Prostate gland (tissue), 2 donors: Measurements from ENCODE around the gene NKIRAS1. TPM values are rescaled to one million over a fixed set of nuclear protein-coding genes. Genes with fewer than 3 reads are reported as not detected.

Experiments
- DNase-seq: peaks from one replicate; pipeline ENCODE4 v3.0.0-alpha.2; 2019; ENCODE audit warnings: low spot score
- H3K27ac ChIP-seq, 2 donors: fragments of 200-600 bp; sonication (generic); 2 replicates each; pipeline ENCODE4 v1.5.1; 2017 to 2019
- H3K27me3 ChIP-seq: fragments of 200-600 bp; sonication (generic); replicated peaks from 2 replicates; pipeline ENCODE4 v1.5.1; 2019; ENCODE audit not compliant: insufficient read depth
- H3K36me3 ChIP-seq, 2 donors: fragments of 200-600 bp; sonication (generic); 1 replicate in 1 of 2; 2 replicates in 1 of 2; pipeline versions ENCODE4 v1.5.1 to v1.8.1; 2017 to 2019
- H3K4me1 ChIP-seq: fragments of 200-600 bp; sonication (generic); replicated peaks from 2 replicates; pipeline ENCODE4 v1.5.1; 2019
- H3K4me3 ChIP-seq, 2 donors: fragments of 200-600 bp; sonication (generic); 2 replicates each; pipeline ENCODE4 v1.5.1; 2017 to 2019
- H3K9me3 ChIP-seq: fragments of 200-600 bp; sonication (generic); 2 replicates; pipeline ENCODE4 v1.5.1; 2017
- CTCF ChIP-seq, 4 experiments: fragments of 200-600 bp in 2 of 4; fragments of 450-650 bp in 2 of 4; sonication (generic) in 2 of 4; IDR thresholded peaks; 1 replicate in 3 of 4; 2 replicates in 1 of 4; pipeline ENCODE4 v1.5.1; 2016 to 2019; ENCODE audit warnings: antibody characterized with exemption in 4 of 4, mild to moderate bottlenecking in 2 of 4, moderate library complexity in 2 of 4
- POLR2A ChIP-seq: fragments of 450-650 bp; IDR thresholded peaks from one replicate; pipeline ENCODE4 v1.6.1; 2016; ENCODE audit warnings: antibody characterized with exemption, mild to moderate bottlenecking
- POLR2AphosphoS5 ChIP-seq: sonication (generic); formaldehyde crosslinking; IDR thresholded peaks from one replicate; pipeline ENCODE4 v1.6.1; 2017; ENCODE audit warnings: antibody characterized with exemption
- whole genome bisulfite sequencing: methylation state at CpG from one replicate; pipeline ENCODE4 v1.1.5; 2018; 5-methylcytosine and 5-hydroxymethylcytosine counted together
- intact Hi-C: fragments of 100-400 bp; cut with DNase I; formaldehyde crosslinking; loops from one replicate; pipeline ENCODE4 v1.14.2; 2022
- total RNA-seq, 2 donors: library from RNA; depleted of rRNA; stranded (reverse); fragments of >200 nt; gene quantifications; one replicate each; pipeline ENCODE4 v1.1.0, GENCODE V29; 2016

Gene NKIRAS1
- total RNA-seq, 2 donors from 2014 or later: 9.4 to 19.9 TPM

DNA sequence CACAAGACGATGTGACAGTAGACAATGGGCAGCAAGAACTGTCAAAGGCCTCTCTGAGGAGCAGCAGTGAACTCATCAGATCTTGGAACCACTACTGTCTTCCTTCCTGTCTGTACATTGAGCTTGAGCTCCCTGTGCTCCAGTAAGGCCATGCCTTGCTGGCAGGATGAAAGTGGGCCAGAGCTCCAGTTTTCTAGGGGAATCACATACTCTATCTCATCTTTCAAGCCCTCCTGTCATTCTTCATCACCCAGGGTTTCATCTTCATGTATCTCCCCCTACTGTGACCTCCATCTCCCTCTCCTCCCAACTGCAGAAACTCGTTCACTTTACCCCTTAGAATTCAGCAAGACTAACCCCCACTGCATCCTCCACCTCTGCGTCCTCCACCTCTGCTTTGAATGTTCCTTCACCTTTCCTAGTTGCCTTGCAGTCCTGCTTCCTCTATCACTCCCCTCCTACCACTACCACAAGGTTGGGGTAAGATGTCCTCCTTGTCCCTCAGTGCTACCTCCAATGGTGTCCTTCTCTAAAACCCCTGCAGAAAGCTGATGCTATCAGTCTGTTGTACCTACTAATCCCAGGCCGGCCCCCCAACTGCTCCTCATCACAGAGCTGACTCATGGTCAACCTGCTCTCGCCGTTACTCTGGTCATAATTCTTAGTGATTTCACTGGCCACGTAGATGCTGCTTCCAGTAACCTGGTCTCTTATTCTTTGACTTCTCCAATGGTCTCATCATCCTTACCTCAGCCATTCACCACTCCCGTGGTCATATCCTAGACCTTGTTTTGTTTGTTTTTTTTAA is 22.3 kb downstream of the NKIRAS1 start:
- Histone ChIP-seq H3K4me1 (no peaks in the 10 kb centered on the region), H3K9me3 (no peaks in the 10 kb centered on the region), H3K4me3 (no peak overlapping the region), H3K27ac (no peak overlapping the region), H3K36me3 (no peaks in the 10 kb centered on the region), H3K27me3 (no peaks in the 10 kb centered on the region)
- TF ChIP-seq POLR2A: no peak
- intact Hi-C loops: loop anchor here (10.0 kb wide), 1 partner anchor 90 kb away; no protein-coding TSS in a partner anchor
- DNase-seq: no peak
- 87% methylated on average over 8 of the region's 8 CpGs for WGBS

GRCh38 chr3:23889950-23890349 is 26.8 kb downstream of the NKIRAS1 start:
- Histone ChIP-seq H3K4me1 (no peaks in the 10 kb centered on the region), H3K9me3 (no peaks in the 10 kb centered on the region), H3K36me3 (no peaks in the 10 kb centered on the region), H3K4me3 (no peak overlapping the region), H3K27ac (no peak overlapping the region), H3K27me3 (no peaks in the 10 kb centered on the region)
- intact Hi-C loops: loop anchor here (10.0 kb wide), 1 partner anchor 95 kb away; no protein-coding TSS in a partner anchor
- no peak for DNase-seq
- TF ChIP-seq POLR2A (no peak), POLR2AphosphoS5 (no peak), CTCF (IDR thresholded peaks at IDR 0.05) (no peak)
- WGBS: 79% methylated on average over 5 of the region's 5 CpGs

DNA sequence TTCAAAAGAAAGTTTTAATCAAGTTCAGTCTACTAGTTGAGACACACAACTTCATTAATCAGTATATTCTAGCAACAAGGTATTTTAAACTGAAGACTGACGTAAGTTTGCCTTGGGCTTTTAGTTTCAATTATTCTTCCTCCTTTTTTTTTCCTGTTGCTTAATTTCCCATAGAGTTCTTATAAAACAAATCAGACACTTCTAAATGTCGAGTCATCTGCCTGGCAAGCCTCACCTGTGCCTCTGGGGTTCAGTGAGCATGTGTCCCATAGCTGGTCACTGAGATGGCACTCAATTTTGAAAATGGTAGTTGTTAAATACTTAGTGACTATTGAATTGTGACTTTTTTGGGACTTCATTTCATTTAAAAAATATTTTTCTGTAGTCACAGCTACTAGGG is 27.4 kb downstream of the NKIRAS1 start:
- H3K9me3 ChIP-seq: no peaks in the 10 kb centered on the region
- no peaks in the 10 kb centered on the region for H3K4me1 ChIP-seq
- H3K27me3 ChIP-seq: no peaks in the 10 kb centered on the region
- H3K36me3 ChIP-seq: no peaks in the 10 kb centered on the region
- H3K27ac ChIP-seq: no peak overlapping the region
- no peak overlapping the region for H3K4me3 ChIP-seq
- TF ChIP-seq CTCF (IDR thresholded peaks at IDR 0.05): no peak
- TF ChIP-seq POLR2AphosphoS5: no peak
- no peak for TF ChIP-seq POLR2A
- intact Hi-C loops: no loop called here
- no peak for DNase-seq
- WGBS: 78% methylated on average over 2 of the region's 2 CpGs

GRCh38 chr3:23888617-23889228 is 28.1 kb downstream of the NKIRAS1 start:
- intact Hi-C loops: no loop called here
- Histone ChIP-seq H3K27ac (no peak overlapping the region), H3K36me3 (no peaks in the 10 kb centered on the region), H3K27me3 (no peaks in the 10 kb centered on the region), H3K4me1 (no peaks in the 10 kb centered on the region), H3K4me3 (no peak overlapping the region), H3K9me3 (no peaks in the 10 kb centered on the region)
- TF ChIP-seq POLR2A (no peak), CTCF (IDR thresholded peaks at IDR 0.05) (peak; percentile 53 to 87 (median 68)), POLR2AphosphoS5 (no peak)
- no peak for DNase-seq
- 49% methylated on average over 3 of the region's 3 CpGs for WGBS

DNA sequence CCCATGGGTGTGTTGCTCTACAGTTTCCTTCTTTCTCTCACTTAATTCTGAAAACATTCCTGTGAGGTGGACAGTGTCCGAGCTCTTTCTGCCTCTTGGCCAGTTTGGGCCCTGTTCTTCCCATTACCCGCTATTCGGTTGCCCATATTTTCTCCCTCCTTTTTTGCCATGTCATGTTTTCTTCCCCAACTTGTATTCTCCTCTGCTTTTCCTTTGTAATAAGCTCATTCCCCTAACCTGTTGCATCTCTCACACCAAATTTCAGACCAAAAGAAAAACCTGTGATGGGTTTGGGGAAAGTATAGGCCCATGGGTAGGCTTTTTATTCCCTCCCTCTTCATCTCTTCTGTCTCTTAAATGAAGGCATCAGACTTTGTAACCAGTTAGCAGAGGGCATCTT is 30.5 kb downstream of the NKIRAS1 start:
- DNase-seq: no peak
- no peak overlapping the region for H3K4me3 ChIP-seq
- no peak for TF ChIP-seq POLR2A
- no peak for TF ChIP-seq CTCF (IDR thresholded peaks at IDR 0.05)
- no peak for TF ChIP-seq POLR2AphosphoS5
- H3K27me3 ChIP-seq: no peaks in the 10 kb centered on the region
- intact Hi-C loops: no loop called here
- WGBS: over 99% methylated on average over 3 of the region's 3 CpGs
- H3K36me3 ChIP-seq: no peaks in the 10 kb centered on the region
- H3K9me3 ChIP-seq: no peaks in the 10 kb centered on the region
- H3K27ac ChIP-seq: no peak overlapping the region
- H3K4me1 ChIP-seq: no peaks in the 10 kb centered on the region
